Measurements from ENCODE around the gene CYTH1.
"Not testable (repeated sequence)": the region's sequence is repeated elsewhere in the genome, so short reads cannot be mapped to it uniquely, and the experiment has no call there.

The CYTH1 gene

DNA sequence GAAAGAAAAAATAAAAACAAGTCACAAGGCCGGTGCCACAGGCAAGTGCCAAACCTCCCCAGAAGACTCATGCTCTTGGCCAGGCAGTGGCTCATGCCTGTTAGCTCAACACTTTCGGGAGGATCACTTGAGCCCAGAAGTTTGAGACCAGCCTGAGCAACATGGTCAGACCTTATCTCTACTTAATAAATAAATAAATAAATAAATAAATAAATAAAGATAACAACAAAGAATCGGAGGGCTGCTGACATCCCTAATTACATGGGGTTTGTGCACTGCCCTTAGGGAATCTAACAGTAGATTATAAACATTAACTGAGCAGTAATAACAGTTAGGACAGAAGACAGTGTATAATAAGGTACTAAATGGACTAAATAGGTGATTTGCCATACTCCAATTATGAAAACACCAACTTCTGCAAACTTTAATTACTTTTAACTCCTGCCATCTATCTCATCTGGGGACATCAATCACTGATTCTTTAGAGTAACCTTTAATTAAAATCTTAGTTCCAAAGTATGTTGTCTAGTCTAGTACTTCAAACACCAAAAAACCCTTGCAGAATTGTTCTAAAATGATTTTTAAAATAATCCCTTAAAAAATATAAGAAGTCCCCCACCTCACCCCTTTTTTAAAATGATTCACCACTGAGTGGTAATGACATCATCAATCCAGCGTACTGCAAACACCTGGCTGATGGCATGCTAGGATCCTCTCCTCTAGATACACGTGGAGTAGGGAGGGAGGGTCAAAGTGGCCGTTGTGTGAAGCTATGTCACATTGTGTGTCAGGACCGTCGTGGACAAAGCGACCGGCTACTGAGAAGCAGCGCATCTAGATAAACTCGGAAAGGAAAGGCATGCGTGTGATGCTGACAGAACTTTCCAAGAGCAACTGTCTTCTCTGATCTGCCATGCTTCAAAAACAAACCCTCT is 28.5 kb downstream of the CYTH1 start:
- DNase-seq, result no peak

DNA sequence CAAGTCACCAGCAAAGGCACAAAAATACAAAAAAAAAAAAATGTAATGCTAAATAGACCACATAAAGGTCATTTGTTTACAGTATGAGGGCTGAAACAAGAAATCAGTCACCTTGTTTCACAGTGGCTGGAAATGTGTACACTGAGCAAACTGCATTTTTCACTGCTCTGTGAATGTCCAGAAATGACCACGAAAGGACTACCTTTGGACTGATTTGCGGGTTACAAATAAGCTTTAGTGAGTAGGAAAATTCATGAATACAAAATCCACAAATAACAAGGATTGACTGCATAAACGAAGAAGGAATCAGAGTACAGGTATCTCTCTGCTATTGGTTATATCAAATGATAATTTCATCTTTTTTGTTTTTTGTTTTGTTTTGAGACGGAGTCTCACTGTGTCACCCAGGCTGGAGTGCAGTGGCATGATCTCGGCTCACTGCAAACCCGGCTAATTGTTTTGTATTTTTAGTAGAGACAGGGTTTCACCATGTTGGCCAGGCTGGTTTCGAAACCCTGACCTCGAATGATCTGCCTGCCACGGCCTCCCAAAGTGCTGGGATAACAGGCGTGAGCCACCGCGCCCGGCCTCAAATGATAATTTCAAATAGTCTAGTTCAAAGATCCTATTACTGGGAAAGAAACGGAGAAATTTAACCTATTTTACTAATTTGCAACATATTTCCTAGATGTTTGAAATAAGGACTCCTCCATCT is 30.5 kb downstream of the CYTH1 start:
- DNase-seq, result no peak

DNA sequence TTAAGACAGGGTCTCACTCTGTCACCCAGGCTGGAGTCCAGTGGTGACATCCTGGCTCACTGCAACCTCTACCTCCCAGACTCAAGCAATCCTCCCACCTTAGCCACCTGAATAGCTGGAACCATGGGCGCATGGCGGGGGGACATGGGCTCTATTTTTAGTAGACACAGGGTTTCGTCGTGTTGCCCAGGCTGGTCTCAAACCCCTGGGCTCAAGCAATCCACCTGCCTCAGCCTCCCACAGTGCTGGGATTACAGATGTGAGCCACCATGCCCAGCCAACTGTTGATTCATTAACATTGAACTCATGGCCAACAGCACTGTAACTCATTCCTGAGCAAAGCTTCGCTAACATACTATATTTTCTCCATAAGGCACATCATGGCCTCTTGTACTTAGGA is 31.1 kb downstream of the CYTH1 start:
- DNase-seq, result not testable (repeated sequence)

DNA sequence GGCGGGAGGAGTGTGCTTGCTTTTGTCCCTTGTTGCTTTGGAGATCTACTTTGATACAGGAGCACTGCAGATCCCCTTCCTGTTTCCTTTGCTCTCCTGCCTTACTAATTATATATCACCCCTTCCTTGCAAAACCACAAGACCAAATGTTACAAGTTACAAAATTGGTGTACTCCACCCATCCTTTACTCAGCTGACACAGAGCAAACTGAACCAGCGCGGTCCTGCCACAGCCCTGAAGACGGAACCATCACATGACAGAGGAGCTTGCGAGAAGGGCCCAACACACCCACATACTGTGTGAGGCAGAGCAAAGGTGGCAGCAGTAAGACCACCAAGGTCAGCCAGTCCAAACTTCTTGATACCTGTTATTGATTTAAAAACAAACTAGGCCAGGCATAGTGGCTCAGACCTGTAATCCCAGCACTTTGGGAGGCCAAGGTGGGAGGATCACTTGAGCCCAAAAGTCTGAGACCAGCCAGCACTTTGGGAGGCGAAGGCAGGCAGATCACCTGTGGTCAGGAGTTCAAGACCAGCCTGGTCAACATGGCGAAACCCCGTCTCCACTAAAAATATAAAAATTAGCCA is 33.2 kb downstream of the CYTH1 start:
- DNase-seq, result no peak

DNA sequence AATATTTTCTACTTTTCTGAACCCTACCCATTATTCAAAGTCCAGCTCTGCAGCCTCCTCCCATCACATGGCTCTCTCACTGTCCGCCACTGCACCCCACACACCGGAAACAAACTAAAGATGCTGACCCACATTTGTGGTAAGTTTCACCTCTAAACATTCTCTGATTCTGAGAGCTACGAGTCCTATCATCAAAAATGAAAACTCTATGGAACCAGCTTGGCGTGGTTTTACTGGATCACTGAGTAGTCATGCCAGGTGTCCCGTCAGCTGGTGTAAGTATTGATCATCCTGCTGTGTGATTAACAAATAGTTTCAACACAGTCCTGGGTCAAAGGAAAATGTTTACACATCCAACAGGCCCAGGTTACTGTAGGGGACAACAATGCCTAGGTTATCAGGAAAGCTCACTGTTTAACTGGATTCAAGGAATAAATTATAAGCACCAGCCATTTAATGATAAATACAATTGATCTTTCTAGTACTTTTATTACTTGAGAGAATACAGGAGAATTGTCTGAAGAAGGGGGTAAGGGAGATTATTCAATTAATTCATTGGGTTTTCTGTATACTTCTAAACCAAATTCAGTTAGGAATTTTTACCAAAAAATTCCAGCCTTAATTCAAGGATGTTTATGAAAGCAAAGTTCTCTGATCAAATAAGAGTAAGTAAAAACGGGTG is 33.9 kb downstream of the CYTH1 start:
- DNase-seq, result no peak

DNA sequence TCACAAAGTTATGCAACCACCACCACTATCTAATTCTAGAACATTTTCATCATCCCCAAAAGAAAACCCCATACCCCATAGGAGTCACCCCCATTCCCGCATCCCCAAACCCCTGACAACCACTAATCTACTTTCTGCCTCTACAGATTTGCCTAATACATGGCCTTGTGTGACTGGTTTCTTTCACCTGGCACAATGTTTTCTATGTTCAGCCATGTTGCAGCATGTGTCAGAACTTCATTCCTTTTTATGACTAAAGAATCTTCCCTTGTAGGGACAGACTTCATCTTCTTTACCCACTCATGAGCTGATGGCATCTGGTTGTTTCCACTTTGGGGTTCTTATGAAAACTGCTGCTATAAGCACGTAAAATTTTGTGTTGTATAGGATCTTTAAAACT is 34.6 kb downstream of the CYTH1 start:
- no peak for DNase-seq

DNA sequence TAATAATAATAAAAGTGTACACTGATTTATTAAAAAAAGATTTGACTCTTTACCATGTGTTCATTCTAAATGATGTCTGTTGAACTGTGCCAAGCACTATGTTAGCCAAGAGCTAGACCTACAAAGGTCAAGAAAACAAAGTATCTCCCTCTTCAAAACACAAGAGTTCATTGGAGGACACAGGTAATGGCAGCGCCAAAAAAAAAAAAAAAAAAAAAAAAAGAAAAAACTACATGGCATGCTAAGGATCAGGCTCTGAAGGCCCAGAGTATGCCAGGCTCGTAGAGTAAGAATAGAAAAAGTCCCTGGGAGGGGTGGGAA is 35.2 kb downstream of the CYTH1 start:
- no peak for DNase-seq

DNA sequence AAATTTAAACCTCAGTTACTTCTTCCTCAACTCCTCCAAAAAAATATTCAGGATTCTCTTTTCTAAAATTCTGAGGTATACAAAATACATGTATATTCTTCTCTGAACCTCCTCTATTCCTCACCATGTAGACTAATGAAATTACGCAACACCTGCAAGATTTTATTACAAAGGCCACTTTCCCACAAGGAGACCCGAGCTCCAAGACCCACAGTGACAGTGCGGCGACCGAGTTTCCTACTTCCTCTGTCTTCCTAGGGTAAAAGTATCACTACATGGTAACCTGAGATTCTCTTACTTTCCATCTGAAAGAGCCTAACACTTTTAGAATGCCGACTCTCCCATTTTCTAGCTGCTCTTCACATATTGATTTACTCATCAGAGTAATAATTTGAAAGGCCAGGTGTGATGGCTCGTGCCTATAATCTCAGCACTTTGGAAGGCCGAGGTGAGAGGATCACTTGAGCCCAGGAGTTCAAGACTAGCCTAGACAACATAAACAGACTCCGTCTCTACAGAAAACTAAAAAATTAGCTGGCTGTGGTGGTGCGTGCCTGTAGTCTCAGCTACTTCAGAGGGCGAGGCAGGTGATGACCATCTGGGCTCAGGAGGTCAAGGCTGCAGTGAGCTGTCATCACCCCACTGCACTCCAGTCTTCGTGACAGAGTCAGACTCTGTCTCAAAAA is 35.7 kb downstream of the CYTH1 start:
- no peak for DNase-seq

DNA sequence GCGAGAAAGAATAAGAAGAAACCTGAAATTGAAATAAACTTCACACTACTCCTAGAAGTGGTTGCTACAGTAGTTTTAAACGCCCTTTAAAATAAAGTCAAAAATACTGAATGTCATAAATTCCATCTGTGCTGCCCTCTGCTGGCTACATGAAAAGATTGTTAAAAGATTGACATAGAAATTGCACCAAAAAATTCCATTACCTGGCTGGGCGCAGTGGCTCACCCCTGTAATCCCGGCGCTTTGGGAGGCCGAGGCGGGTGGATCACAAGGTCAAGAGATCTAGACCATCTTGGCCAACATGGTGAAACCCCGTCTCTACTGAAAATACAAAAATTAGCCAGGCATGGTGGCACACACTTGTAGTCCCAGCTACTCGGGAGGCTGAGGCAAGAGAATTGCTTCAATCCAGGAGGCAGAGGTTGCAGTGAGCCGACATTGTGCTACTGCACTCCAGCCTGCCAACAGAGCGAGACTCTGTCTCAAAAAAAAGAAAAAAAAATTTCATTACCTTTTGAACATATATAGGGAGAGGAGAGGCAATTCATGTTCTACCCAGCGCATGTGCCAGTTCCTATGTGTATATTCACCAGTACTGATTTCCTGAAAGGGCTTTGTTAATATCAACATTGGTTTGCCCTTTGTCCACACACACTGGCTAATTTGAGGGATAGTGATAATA is 36.5 kb downstream of the CYTH1 start:
- DNase-seq, result no peak

DNA sequence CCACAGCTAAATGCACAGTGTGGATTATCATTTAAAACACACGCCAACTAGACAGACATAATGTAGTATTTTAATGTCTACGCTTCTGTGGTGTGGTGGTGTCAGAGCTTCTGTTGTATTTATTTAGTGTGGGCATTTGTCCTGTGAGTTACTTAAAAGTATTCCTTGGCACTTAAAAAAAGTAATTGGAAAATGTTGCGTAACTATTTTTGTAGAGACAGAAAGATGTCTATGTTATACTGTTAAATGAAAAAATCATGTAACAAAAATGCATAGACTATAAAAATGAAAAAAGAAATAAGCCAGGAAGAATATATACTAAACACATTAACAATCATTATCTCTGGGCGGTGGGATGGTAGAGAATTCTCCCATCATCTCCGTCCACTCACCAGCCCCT is 39.2 kb downstream of the CYTH1 start:
- DNase-seq, result no peak

DNA sequence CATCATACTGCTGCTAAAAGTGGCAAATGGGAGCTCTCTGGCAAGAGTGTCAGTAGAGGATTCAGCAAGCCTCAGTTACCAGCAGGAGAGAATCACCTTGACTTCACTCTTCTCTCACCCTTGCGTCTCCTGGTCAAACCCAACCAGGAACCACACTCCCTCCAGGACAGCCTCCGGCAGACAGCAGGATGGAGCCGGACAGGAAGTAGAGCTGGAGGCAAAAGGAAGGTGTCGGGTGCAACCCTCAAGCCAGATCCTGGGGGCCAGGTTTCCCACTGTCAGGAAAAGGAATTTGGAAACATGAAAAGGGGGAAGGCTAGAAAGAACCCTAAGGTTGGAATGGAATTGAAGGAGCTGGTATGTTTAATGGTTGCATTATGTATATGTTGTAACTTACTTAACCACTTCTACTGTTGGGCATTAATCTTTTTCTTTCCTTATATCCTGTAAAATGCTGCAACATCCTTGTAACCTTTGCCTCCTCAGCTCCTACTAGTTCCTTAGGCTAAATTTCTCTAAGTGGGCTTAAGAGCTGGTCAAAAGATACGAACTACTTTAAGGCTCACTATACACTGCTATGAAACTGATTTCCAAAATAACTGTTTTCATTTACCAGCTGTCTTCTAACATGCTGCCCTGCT is 40.3 kb downstream of the CYTH1 start:
- no peak for DNase-seq

DNA sequence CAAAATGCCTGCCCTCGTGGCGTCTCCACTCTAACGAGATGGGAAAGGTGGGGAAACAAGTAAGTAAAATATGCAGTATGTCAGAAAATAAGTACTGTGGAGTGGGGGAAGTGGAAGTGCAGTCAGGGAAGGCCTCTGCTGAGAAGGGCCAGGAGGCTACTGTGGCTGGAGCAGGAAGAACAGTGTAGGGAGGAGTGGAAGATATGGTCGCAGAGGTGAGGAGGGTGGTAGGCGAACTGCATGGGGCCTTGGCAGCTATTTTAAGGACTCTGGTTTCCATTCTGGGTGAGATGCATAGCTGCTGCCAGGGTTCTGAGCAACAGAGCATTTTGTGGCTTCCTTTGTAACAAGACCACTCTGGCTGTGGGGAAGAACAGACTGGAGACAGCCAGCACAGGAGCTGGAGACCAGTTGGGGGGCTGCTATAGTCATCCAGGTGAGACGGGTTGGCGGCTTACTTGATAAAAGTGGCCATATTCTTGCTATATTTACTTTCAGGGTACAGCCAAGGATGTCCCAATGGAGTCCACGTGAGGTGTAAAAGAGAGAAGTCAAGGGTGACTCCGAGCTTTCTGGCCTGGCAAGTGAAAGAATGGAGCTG is 42.6 kb downstream of the CYTH1 start:
- no peak for DNase-seq

DNA sequence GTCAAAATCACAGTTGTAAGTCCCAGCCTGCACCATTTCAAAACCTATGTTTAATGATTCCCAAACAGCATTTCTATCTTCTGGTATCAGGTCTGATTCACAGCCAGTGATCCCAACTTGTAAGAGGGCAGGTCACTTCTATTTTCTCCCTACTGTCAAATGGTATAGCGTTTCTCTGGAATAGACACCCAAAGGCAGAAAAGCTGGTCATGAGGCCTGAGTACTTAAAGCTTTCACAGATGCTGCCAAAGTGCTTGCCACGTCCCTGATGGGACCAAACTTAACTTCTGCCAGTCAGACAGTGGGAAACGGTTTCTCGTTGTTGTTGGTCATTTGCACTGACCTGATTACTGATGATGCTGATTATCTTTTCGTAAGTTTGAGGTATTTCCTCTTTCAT is 43.4 kb downstream of the CYTH1 start:
- DNase-seq, result no peak

DNA sequence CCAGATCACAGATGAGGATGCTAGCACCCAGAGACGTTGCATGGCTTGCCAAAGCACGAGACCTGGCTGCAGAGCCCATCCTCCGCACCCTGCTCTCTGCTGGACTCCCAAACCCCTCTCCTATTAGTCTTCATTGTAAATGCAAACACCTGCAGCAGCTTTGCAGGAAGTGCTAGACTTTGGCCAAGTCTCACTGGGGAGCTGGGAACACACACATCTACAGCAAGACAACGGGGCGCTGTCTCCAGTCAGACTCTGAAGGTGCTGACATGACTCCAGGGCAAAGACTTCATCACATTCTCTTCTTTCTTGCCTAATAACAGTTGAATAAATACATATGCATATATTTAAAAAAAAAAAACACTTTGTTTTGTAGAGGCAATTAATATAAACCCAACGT is 43.8 kb downstream of the CYTH1 start:
- DNase-seq, result no peak

DNA sequence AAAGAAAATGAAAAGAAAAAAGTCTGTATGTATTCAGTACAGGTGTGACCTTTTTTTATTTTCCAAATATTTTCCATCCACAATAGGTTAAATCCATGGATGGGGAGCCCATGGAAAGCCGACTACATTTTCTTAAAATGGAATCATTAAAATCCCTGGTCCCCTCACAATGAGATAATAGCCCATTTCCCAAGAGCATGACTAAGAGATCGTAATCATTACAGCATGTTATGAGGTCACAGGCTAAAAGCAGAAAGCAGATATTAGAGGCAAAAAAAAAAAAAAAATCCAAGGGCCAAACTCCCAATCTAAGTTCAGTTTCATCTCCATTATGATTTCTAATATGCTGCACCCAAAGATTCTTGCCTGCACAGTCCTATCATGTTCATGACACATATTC is 44.7 kb downstream of the CYTH1 start:
- peak; percentile 53 for DNase-seq

DNA sequence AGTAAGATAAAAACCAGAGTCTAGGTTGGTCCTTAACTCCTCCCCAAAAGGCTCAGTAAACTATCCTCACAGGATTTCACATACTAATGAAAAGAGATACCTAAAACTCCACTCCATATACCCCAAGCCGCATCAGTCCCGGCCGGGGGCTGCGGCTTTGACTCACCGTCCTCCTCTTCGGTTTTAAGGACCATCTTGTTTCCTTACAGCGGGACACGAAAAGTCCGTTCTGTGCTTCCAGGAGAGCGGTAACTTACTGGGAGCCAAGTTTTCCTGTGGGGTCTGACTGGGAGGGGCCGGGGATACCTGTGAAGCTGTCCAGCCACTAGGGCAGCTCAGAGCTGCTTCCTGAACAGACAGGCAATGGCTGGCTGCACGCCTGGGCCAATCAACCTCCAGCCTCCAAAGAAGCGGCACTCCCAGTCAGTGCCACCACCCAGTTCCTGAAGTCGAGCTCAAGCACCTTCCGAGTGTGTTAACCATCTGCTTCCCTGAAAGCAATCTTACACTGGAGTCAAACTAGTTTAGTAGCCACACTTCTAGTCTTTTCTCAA is 45.5 kb downstream of the CYTH1 start:
- DNase-seq, result peak; percentile 83

DNA sequence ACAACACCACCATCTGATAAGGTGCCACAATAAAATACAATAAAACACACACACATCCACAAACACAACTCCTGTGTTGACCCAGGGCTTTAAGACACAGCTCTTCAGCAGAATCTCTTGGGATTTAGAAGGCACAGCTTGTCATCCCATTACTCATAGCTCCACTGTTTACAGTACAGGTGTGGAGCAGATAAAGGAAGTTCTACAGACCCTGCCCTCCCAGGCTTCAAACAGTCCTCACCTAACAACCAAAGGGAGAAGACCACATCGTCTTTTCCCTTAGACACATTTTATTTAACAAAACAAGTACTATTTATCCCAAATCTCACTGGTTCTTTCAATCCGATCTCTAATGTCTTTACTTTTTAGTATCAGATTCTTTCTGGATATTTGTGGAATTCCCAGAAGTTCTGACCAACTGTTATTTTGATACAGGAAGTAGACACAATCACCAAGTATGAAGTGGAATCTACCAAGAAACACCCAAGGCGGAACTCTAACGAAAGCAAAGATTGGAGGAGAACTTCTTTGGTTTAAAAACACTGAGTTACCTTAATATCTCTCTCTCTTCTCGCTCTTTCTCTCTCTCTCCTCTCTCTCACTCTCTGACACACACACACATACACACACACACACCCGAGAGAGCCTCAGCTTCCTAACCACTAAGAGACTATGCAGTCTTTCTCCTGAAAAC is 46.1 kb downstream of the CYTH1 start:
- no peak for DNase-seq

DNA sequence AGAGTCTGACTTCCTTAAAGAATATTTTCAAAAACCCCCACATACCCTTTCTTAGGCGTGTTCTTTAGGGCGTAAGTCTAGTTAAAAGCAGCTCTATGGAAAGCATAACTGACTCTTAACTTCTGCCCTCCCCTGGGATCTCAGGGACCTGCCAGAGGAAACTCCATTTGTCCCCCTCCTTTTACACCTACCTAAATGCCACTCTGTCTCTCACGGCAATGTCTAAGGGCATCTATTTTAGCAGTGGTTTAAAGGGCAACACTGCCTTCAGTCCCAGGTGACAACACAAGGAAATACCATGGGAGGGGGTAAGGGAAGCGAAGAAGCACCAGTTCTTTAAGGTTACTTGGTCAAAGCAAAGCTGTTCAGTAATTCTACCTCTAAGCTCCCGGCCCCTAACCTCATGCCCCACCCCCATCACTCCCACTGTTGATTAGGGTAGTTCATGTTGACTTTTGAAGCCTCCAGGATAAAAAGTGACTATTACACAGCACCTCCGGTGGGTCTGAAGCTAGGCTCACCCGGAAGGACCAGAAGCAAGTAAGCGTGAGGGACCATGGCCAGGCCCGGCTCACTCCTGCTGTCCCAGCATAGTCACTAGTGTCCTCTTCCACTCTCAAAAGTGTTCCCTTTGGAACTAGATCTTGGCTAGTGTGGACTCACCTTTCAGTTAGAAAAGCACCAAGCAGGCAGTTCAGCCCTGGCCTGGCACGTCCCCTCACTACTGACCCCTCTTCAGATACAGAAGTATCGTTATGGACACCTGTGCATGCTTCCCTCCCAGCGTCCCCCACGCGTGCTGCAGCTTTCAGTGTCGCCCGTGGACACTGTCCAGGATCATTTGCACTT is 47.1 kb downstream of the CYTH1 start:
- no peak for DNase-seq

DNA sequence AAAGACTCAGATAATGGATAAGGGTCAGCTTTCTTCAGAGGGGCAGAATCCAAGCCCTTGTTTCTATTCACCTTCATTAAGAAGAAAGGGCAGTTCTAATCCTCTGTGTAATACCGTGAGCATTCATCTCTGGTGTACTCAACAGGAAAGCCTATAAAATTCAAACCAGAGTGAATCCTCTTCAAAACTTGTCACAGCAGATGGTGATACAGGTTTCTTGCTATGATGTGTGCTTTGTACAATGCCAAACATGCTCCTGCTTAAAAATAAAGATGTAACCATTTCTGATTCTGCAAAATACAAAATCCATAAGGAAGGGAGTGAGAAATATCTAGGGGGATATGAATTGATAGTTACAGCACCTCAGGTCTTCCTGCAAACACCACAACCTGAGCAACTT is 49.7 kb downstream of the CYTH1 start:
- DNase-seq, result no peak

Data from NCI-H774 (cell line).